ENCODE results near the gene CEP162.
"Not testable (repeated sequence)": the region's sequence is repeated elsewhere in the genome, so short reads cannot be mapped to it uniquely, and the experiment has no call there.

Gene CEP162

DNA sequence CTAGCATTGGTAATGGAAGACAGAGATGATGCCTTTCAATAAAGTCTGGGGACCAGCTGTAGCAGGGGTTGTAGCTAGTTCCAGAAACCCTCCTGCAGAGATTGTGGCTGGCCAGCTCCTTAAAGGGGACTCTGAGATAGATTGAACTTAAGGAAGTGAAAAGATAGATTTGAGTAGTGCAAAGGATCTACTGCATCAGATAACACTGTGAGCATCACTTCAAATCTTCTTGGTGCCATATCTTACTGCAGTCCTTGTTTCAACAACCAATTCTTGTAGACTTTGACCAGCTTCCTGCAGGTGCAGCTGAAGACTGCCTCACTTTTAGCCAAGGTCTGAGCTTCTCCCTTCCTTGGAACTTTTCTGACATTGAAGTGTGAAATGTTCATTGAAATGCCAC is 14.8 kb upstream of the CEP162 start:
- no peak for DNase-seq (ENCODE audit: low read depth in 2 of 2)

DNA sequence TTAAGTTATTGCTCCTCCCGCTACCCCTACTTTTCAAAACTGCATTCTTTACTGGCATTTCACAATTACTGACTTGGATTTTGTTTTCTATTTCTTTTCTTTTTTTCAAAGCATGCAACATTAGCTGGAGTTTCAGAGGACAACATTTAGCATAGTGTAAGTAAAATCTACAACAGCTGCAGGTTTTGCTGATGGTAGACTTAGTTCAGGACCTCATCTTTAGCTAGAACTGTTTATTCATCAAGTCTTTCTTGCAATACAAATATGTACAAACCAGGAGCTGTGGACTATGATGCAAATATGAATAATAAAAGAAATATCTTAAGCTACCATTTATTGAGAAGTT is 728 bp upstream of the CEP162 start:
- no peak for DNase-seq (ENCODE audit: low read depth in 2 of 2)

DNA sequence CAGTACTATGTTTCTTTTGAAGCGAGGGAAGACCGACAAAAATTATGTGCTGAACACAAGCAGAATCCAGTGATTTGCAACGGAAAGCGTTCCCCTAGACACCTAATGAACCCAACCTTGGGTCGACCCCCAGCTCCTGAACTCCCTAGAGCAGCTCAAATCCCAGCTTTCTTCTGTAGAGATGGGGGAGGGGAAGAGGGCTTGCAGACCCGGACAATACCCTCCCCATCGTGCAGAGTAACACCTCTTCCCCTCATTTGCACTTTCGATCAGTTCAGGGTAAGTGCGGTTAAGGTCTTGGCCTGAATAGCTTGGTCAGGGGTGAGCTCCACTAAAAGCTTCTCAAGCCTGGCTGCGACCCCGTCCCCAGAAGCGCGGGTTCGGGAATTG is 404 bp downstream of the CEP162 start:
- DNase-seq (ENCODE audit: low read depth in 2 of 2) = no peak

DNA sequence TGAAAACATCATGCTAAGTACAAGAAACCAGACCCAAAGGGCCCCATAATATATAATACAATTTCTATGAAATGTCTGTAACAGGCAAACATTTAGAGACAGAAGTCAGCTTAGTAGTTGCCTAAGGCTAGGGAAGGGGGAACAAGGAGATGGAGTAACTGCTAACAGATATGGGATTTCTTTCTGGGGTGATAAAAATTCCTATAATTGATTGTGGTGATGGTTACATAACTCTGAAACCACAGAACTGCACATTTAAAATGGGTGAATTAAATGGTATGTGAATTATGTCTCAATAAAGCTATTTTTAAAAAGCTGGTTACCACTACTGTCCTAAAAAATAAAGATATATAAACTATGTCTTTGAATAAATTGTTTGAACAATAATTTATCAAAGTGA is 3.2 kb downstream of the CEP162 start:
- DNase-seq (ENCODE audit: low read depth in 2 of 2) = no peak

DNA sequence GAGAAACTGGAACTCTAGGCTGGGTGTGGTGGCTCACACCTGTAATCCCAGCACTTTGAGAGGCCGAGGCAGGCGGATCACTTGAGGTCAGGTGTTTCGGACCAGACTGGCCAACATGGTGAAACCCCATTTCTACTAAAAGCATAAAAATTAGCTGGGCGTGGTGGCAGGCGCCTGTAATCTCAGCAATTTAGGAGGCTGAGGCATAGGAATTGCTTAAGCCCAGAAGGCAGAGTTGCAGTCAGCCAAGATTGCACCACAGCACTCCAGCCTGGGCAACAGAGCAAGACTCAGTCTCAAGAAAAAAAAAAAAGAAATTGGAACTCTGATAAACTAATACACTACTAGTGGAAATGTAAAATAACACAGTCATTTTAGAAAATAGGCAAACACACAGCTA is 3.8 kb downstream of the CEP162 start:
- DNase-seq (ENCODE audit: low read depth in 2 of 2) = not testable (repeated sequence)

DNA sequence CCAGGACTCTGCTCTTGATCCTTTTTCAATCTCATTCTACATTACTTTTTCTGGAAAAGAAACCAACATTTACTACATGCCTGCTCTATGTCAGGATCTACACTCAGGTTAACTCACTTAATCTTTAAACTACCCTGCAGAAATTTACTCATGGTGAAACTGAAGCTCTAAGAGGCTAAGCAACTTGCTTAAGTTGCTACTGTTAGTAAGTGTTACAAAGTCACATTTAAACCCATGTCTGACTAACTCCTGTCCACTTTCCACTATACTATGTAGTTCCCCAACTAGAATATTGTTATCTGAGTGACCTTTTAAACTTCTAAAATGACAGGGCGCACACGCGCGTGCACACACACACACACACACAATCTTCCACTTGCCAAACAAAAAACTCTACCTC is 5.0 kb downstream of the CEP162 start:
- DNase-seq (ENCODE audit: low read depth in 2 of 2) = no peak

DNA sequence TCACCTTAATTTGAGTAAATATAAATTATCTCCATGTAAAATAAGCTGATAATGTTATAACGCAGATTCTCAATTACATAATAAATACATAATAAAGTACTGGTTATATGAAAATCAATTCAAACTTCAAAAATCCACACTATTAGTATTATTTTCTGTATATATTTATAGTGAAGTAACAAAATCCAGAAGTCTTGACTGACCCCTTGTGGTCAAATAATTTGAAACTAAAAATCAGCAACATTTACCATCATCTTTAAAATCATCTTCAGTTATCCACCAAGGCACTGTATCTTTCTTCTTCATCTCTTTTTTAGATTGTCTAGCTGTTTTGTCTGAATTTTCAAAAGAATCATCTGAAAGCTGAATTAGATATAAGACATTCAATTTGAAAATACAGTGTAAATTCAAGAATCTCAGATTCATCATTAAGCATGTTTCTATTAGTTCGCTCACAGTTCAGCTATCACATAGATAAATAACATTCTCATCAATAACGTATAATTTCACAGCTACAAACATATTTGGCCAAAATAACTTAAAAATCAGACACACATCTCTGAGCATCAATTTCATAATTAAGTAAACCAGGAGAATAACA is 6.5 kb downstream of the CEP162 start:
- no peak for DNase-seq (ENCODE audit: low read depth in 2 of 2)

DNA sequence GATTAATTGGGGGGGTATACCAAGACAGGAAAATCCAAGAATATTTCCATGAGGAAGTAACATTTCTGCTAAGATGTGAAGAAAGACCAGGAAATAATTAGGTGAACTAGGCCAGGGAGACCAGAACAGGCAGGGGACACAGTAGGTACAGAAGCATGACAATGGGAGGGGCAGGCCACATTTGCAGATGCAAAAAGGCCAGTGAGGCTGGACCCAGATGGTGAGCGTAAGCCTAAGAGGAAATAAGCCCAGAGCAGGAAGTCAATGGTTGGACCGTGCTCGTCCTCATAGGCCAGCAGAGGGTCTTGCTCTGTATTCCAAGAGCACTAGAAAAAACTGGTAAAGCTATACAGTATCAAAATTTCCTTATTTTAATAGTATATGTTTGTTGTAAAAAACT is 9.4 kb downstream of the CEP162 start:
- no peak for DNase-seq (ENCODE audit: low read depth in 2 of 2)

DNA sequence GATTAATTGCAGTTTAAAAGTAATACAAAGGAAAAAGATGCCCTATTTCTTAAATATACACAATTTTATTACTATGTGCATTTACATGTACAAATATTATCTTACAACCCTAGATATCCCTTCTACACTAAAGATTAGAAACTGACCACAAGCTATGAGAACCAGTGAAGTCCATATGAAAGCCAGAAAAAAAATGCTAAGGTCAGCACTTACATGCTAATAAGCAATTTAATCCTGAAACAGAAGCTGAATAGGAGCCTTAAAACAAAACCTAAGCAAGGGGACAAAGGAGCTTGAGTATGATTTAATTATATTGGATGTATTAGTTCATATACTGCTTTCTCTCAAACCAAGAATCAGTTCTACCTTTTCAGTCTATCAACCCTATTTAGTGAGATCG is 14.2 kb downstream of the CEP162 start:
- DNase-seq (ENCODE audit: low read depth in 2 of 2) = no peak

DNA sequence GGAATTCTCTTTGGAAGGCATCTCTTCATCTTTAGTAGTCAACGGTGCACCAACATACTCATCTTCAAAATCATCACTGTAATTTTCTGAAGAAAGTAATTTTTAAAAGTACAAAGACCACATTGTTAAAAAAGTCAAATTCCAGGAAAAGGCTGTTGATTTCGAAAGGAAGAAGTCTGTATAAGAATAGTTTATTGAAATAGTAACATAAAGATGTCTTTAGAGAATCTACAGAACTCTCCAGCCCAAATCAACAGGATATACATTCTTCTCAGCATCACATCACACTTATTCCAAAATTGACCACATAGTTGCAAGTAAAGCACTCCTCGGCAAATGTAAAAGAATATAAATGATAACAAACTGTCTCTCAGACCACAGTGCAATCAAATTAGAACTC is 23.4 kb downstream of the CEP162 start:
- no peak for DNase-seq (ENCODE audit: low read depth in 2 of 2)

DNA sequence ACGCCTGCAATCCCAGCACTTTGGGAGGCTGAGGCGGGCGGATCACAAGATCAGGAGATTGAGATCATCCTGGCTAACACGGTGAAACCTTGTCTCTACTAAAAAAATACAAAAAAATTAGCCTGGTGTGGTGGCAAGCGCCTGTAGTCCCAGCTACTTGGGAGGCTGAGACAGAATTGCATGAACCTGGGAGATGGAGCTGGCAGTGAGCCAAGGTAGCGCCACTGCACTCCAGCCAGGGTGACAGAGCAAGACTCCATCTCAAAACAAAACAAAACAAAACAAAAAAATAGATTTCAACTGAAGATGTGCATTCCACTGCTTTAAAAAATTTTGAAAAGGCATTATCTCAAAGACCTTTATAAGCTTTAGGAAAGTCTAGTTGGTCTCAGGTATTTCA is 27.5 kb downstream of the CEP162 start:
- DNase-seq (ENCODE audit: low read depth in 2 of 2) = not testable (repeated sequence)

DNA sequence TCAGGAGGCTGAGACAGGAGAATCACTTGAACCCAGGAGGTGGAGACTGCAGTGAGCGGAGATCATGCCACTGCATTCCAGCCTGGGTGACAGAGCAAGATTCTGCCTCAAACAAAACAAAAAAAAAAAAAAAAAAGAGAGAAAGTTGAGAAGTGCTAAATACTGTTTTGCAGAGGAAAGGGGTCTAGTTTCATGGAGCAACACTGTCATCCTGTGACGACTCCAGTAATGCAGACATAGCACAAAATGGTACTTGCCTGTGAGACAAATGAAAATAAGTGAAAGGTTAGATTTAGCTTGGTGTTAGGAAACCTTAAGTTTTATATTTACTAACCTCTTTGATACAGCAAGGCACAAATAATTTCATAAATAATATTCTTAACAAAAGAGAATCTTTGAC is 29.7 kb downstream of the CEP162 start:
- DNase-seq (ENCODE audit: low read depth in 2 of 2) = no peak

DNA sequence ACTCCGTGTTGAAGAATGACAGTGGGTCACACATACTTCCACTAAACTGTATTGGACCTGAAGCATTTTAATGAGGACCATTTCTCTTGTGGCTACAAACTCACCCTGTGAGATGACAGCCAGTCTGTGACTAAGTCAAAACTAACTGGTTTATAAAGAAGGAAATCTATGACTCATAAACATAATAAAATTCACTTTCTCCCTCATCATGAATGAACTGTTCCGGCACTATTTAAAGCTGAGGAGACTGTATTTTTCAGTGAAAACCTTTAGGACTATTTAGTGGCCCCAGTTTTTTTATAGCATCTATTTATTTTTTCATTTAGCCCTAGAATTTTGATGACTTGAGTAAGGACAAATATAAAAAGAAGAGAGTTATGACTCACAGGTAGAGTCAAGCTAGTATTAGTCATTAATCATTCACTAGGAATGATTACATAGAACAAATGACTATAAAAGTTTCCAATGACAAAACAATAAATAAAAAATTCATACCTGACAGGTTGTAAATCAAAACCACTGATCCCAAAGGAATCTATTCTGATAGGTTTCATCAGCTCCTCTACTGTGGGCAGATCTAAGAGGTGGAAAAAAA is 34.2 kb downstream of the CEP162 start:
- no peak for DNase-seq (ENCODE audit: low read depth in 2 of 2)

DNA sequence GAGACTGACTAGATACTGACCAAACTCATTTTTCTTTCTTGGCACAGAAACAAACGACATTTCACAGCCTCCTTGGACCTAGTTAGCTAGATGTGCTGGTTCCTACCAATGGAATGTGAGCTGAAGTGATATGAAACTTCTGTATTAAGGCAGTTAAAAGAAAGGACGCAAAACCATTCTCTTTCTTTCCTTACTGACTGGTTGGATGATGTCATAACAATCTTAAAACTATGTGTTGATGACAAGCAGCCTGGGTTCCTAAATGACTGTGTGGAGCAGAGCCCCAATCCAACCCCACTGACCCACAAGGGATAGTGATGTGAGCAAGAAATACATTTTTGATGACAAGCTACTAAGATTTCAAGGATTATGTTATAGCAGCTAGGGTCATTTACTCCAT is 35.6 kb downstream of the CEP162 start:
- DNase-seq (ENCODE audit: low read depth in 2 of 2) = no peak

DNA sequence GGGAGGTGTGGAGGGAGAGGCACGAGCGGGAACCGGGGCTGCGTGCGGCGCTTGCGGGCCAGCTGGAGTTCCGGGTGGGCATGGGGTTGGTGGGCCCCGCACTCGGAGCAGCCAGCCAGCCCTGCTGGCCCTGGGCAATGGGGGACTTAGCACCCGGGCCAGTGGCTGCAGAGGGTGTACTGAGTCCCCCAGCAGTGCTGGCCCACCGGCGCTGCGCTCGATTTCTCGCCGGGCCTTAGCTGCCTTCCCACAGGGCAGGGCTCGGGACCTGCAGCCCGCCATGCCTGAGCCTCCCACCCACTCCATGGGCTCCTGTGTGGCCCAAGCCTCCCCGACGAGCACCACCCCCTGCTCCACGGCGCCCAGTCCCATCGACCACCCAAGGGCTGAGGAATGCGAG is 38.1 kb downstream of the CEP162 start:
- not testable (repeated sequence) for DNase-seq (ENCODE audit: low read depth in 2 of 2)

DNA sequence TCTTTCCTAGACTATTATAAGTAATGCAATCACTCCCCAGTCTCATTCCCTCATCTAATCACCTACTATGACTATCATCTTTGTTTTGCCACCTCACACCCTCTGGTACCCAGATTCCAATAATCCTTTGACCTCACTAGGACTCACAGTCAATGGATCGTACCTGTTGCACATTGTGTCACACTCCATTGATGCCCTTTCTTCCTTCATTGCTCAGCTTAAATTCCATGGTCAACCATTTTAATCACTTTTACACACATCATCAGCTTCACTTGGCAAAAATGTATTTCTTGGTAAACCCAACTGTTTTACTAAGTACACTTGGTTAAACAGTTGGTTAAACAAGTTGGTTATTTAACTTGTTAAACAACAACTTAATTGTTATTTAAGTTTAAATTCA is 44.0 kb downstream of the CEP162 start:
- no peak for DNase-seq (ENCODE audit: low read depth in 2 of 2)

DNA sequence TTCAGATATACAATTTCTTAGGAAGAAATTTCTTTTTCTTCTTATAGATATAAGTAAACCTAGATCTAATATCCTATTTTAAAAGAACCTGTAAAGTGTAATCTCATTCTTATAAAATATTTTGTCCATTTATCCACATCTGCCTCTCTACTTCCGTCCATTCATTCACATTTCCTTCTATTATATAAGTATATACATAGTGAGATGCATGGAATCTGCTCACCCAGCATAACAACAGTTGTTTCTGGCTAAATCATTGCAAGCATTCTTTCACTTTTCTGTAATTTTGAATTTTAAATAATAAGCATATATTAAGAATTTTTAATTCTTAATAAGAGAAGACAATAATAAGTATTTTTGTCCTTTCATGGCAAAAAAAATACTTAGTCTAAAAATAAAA is 45.4 kb downstream of the CEP162 start:
- DNase-seq (ENCODE audit: low read depth in 2 of 2) = no peak

DNA sequence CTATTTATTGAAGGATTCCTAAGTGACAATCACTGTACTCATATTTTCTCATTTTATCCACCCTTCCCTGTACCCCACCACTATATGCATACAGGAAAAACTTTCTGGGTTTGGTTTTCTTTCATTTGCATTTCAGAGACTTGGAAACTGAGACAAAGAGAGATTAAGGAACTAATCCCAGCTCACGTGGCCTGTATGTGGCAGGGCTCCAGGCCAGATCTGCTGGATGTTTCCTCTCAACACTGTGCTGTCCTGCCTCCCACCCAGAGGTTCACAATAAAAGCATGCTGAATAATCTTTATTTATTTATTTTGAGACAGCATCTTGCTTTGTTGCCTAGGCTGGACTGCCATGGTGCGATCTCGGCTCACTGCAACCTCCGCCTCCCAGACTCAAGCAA is 50.2 kb downstream of the CEP162 start:
- DNase-seq (ENCODE audit: low read depth in 2 of 2) = no peak

DNA sequence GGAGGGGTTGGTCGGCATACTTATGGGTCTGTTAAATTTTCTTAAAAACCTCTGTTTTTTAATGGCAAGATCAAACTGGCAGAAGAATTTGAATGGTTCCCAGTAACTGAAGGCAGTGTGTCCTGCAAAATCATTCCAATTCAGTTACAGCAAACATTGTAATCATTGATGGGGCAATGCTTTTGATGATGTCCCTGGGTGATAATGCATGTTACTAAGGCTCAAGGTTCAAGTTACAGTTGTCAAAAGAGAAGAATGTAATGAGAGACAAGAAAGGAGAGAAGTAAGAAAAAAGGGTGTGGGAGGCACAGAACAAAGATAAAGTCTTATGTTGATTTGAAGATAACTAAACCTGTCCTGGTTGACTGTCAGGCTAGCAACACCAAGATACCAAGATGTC is 54.9 kb downstream of the CEP162 start:
- DNase-seq (ENCODE audit: low read depth in 2 of 2) = no peak

DNA sequence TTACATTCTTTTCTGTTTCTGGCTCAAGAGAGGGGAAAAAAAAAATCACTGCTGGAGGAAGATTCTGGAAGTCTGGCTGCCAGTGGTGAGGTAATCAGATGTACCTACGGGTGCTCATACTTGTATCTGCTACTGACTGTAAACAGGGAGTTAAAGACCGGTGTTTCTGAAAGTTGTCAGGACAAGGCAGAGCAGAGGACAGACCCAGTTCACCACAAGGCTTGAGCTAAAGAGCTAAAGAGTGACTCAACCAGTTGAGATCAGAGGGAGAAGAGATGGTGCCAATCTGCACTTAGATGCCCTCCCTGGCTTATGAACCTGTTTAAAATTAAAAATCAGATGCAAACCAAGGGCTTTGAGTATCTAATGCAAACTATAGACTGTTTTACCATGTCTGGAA is 55.4 kb downstream of the CEP162 start:
- no peak for DNase-seq (ENCODE audit: low read depth in 2 of 2)

DNA sequence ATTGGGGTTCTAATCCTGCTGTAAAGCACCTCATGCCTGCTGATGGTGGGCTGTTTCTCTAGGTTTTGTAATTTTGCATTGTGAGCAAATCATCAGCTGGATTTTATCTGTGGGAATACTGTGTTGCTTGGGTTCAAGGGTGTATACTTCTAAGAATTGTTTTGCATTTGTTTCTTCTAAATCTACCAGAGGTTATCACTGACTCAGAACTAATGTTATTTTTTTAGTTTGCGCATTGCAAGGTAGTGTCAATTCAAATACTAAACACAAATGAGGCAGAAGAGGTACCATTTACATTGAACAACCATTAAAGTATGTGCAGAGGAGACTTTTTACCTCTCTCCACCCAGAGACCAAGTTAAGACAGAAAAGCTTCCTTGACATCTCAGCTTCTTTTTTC is 60.0 kb downstream of the CEP162 start:
- no peak for DNase-seq (ENCODE audit: low read depth in 2 of 2)

DNA sequence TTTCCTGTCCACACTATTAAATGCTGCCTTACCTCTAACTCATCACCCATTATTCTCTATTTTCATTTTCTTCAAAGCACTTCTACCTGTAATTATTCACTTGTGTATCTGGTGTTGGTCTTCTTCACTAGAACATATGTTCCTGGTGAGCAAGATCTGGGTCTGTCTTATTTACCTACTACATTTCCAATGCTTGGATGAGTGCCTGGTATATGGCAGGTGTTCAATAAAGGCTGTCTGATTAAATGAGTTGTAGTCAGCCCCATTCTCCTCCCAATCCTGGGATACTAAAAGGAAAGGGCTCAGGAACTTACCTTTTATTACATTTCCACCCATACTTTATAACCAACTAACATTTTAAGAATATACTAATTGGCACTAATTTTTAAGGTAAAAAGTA is 61.0 kb downstream of the CEP162 start:
- no peak for DNase-seq (ENCODE audit: low read depth in 2 of 2)

DNA sequence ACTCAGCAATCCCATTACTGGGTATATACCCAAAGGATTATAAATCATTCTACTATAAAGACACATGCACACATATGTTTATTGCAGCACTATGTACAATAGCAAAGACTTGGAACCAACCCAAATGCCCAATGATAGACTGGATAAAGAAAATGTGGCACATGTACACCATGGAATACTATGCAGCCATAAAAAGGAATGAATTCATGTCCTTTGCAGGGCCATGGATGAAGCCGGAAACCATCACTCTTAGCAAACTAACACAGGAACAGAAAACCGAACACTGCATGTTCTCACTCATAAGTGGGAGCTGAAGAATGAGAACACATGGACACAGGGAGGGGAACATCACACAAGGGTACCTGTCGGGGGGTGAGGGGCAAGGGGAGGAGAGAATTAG is 63.1 kb downstream of the CEP162 start:
- DNase-seq (ENCODE audit: low read depth in 2 of 2) = not testable (repeated sequence)

DNA sequence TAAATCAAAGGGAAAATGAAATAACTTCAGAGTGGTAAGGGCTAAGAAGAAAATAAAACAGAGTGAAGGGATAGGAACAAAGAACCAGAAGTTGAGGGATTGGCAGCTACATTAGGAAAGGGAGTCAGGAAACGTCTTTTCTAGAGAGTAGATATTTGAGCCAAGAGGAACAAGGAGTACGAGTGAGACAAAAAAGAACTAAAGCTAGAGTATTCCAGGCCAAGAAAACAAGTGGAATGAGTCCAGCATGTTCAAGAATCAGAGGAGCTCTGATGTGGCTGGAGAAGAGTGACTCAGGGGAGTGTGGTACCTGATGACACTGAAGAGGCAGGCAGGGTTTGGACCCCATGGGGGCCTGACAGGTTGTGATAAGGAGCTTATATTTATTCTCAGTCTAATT is 66.3 kb downstream of the CEP162 start:
- no peak for DNase-seq (ENCODE audit: low read depth in 2 of 2)

Measured in stimulated activated CD8-positive, alpha-beta memory T cell treated with anti-CD3 and anti-CD28 coated beads, Interleukin-7, amount 100 ng/mL, for 1 hour (primary cell).